Ectodermal cell (in vitro differentiated cells): ENCODE measurements around the gene NPAS2.

Experiments
- H3K27ac ChIP-seq: 2 replicates; pipeline ENCODE4 v1.7.0; 2013; ENCODE audit warnings: mild to moderate bottlenecking, low read depth, low read length; ENCODE audit not compliant: insufficient read depth, poor library complexity, severe bottlenecking
- H3K27me3 ChIP-seq: 2 replicates; pipeline ENCODE4 v1.7.0; 2013; ENCODE audit warnings: mild to moderate bottlenecking, low read length; ENCODE audit not compliant: insufficient read depth, control insufficient read depth, poor library complexity, severe bottlenecking
- H3K36me3 ChIP-seq: one replicate; pipeline ENCODE4 v1.7.0; 2013; ENCODE audit warnings: low read length; ENCODE audit not compliant: control insufficient read depth, insufficient read depth
- H3K4me1 ChIP-seq: one replicate; pipeline ENCODE4 v1.7.0; 2013; ENCODE audit warnings: low read length; ENCODE audit not compliant: control insufficient read depth, insufficient read depth
- H3K4me3 ChIP-seq: 2 replicates; pipeline ENCODE4 v1.7.0; 2013; ENCODE audit warnings: low read depth, low read length, control low read depth; ENCODE audit not compliant: insufficient read depth
- H3K9me3 ChIP-seq: 2 replicates; pipeline ENCODE4 v1.7.0; 2013; ENCODE audit warnings: mild to moderate bottlenecking, low read length, moderate library complexity; ENCODE audit not compliant: control insufficient read depth
- WGBS, 2 experiments: methylation state at CpG; one replicate each; pipeline ENCODE4 v1.1.7; 2013; ENCODE audit warnings: missing lambda C conversion rate in 2 of 2; 5-methylcytosine and 5-hydroxymethylcytosine counted together

Gene NPAS2

GRCh38 chr2:101040072-101040471 lies 220.1 kb downstream of the NPAS2 start:
- H3K9me3 ChIP-seq = no peaks in the 10 kb centered on the region
- H3K4me1 ChIP-seq = no peaks in the 10 kb centered on the region
- no peaks in the 10 kb centered on the region for H3K27me3 ChIP-seq
- 92 to 93% methylated on average over 13 of the region's 13 CpGs for WGBS, 2 experiments
- no peaks in the 10 kb centered on the region for H3K36me3 ChIP-seq
- H3K27ac ChIP-seq = no peak overlapping the region
- H3K4me3 ChIP-seq = no peak overlapping the region

GRCh38 chr2:101040761-101041160 lies 220.8 kb downstream of the NPAS2 start:
- no peaks in the 10 kb centered on the region for H3K9me3 ChIP-seq
- 96 to 97% methylated on average over 6 of the region's 6 CpGs for WGBS, 2 experiments
- no peaks in the 10 kb centered on the region for H3K27me3 ChIP-seq
- H3K36me3 ChIP-seq = no peaks in the 10 kb centered on the region
- no peaks in the 10 kb centered on the region for H3K4me1 ChIP-seq
- no peak overlapping the region for H3K4me3 ChIP-seq
- no peak overlapping the region for H3K27ac ChIP-seq

- H3K36me3 ChIP-seq = no peaks in the 10 kb centered on the region
- H3K4me1 ChIP-seq = peaks cover 2% of the 10 kb centered on the region
- H3K9me3 ChIP-seq = no peaks in the 10 kb centered on the region
- H3K27me3 ChIP-seq = no peaks in the 10 kb centered on the region
- H3K4me3 ChIP-seq = no peak overlapping the region
- 89 to 91% methylated on average over 3 to 4 of the region's 4 CpGs for WGBS, 2 experiments
- H3K27ac ChIP-seq = no peak overlapping the region
These were observed 221.5 kb downstream of the NPAS2 start for GRCh38 chr2:101041413-101041812.

- H3K4me3 ChIP-seq = no peak overlapping the region
- no peak overlapping the region for H3K27ac ChIP-seq
- no peaks in the 10 kb centered on the region for H3K27me3 ChIP-seq
- 92 to 96% methylated on average over 10 of the region's 10 CpGs for WGBS, 2 experiments
- peaks cover 7% of the 10 kb centered on the region for H3K4me1 ChIP-seq
- no peaks in the 10 kb centered on the region for H3K9me3 ChIP-seq
- no peaks in the 10 kb centered on the region for H3K36me3 ChIP-seq
These were observed 225.4 kb downstream of the NPAS2 start for GRCh38 chr2:101045330-101045729.
